Natural killer cell (primary cell): Measurements from ENCODE around the gene FKBP1A. TPM values are rescaled to one million over a fixed set of nuclear protein-coding genes. Genes with fewer than 3 reads are reported as not detected.

Source experiments
- ATAC-seq, 3 donors: fragments of 150-1000 bp in 2 of 3; fragments of 200-7000 bp in 1 of 3; cut with Tn5 transposase; 1 replicate in 1 of 3; 2 replicates in 2 of 3; pipeline ENCODE4 v1.10.0; 2021; ENCODE audit warnings: mild to moderate bottlenecking in 2 of 3, moderate library complexity in 2 of 3
- DNase-seq, 2 donors: peaks; one replicate each; pipeline versions ENCODE4 v3.0.0 to v3.0.0-alpha.2; 2013 to 2021; ENCODE audit warnings: mixed read lengths in 1 of 2
- H3K27ac ChIP-seq: one replicate; pipeline ENCODE4 v1.5.1; 2013; ENCODE audit warnings: mild to moderate bottlenecking, low read length
- H3K27me3 ChIP-seq: one replicate; pipeline ENCODE4 v1.6.1; 2013; ENCODE audit warnings: low read length; ENCODE audit not compliant: control insufficient read depth, insufficient read depth
- H3K36me3 ChIP-seq: one replicate; pipeline ENCODE4 v1.6.1; 2013; ENCODE audit warnings: low read length; ENCODE audit not compliant: control insufficient read depth, insufficient read depth
- H3K4me1 ChIP-seq: one replicate; pipeline ENCODE4 v1.6.1; 2013; ENCODE audit warnings: low read length; ENCODE audit not compliant: control insufficient read depth, insufficient read depth
- H3K4me3 ChIP-seq: one replicate; pipeline ENCODE4 v1.5.1; 2013; ENCODE audit warnings: low read length
- H3K9me3 ChIP-seq: one replicate; pipeline ENCODE4 v1.6.1; 2013; ENCODE audit warnings: low read length; ENCODE audit not compliant: control insufficient read depth, insufficient read depth
- H3K27ac Mint-ChIP-seq, 2 donors: one replicate each; pipeline ENCODE4 v1.8.0; 2022; ENCODE audit warnings: mild to moderate bottlenecking in 2 of 2, mixed read lengths in 2 of 2, moderate library complexity in 1 of 2
- H3K27me3 Mint-ChIP-seq, 2 donors: one replicate each; pipeline ENCODE4 v1.8.0; 2022; ENCODE audit warnings: low read depth in 2 of 2, mixed read lengths in 2 of 2
- H3K36me3 Mint-ChIP-seq: one replicate; pipeline ENCODE4 v1.8.0; 2022; ENCODE audit warnings: mixed read lengths
- H3K4me1 Mint-ChIP-seq, 2 donors: one replicate each; pipeline ENCODE4 v1.8.0; 2022; ENCODE audit warnings: mixed read lengths in 2 of 2
- H3K4me3 Mint-ChIP-seq: one replicate; pipeline ENCODE4 v1.8.0; 2022; ENCODE audit warnings: mild to moderate bottlenecking, moderate library complexity, mixed read lengths
- H3K9me3 Mint-ChIP-seq, 2 donors: one replicate each; pipeline ENCODE4 v1.8.0; 2022; ENCODE audit warnings: mixed read lengths in 2 of 2
- WGBS: methylation state at CpG from one replicate; pipeline ENCODE4 v1.1.7; 2013; ENCODE audit warnings: missing lambda C conversion rate; ENCODE audit not compliant: insufficient coverage; 5-methylcytosine and 5-hydroxymethylcytosine counted together
- intact Hi-C: fragments of 100-400 bp; cut with micrococcal nuclease; formaldehyde crosslinking; loops from one replicate; pipeline ENCODE4 v1.14.2; 2022
- total RNA-seq, 4 donors: library from RNA; stranded (reverse); fragments of 120-200 nt in 1 of 4; gene quantifications; one replicate each; pipeline versions ENCODE4 v1.2.3 to v1.2.4, GENCODE V29; 2013 to 2022
- TF ChIP-seq, protein P1 (sequence below): fragments of 200-600 bp; IDR thresholded peaks from one replicate; pipeline ENCODE4 v1.8.0; 2022; ENCODE audit warnings: antibody characterized with exemption

The FKBP1A gene
- total RNA-seq, 3 donors from 2014 or later (not counting 1 experiment from before 2014, with no cell fraction given): 74.6 to 76.4 (median 75.4) TPM

DNA sequence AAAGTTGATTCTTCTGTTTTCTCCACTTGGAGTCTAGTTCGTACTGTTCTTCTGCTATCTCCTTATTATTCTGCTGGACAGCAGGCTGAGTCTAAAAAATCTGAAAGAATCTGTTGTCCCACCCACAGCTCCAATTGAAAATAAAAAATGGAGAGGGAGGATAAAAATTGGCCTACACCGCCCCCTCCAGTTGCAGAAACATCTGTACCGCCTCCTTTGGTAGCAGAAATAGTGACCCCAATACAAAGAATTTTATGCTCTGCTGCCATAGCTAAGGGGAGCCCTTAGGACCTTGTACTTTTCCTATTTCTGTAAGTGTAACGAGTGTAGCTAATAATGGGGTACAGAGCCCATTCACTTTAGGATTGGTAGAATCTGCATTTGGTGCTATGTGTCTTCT is 4.9 kb upstream of the FKBP1A start:
- Histone ChIP-seq H3K27ac (no peak overlapping the region), H3K9me3 (no peaks in the 10 kb centered on the region), H3K4me1 (peaks cover 8% of the 10 kb centered on the region), H3K4me3 (no peak overlapping the region), H3K27me3 (no peaks in the 10 kb centered on the region), H3K36me3 (no peaks in the 10 kb centered on the region)
- TF ChIP-seq, protein P1, sequence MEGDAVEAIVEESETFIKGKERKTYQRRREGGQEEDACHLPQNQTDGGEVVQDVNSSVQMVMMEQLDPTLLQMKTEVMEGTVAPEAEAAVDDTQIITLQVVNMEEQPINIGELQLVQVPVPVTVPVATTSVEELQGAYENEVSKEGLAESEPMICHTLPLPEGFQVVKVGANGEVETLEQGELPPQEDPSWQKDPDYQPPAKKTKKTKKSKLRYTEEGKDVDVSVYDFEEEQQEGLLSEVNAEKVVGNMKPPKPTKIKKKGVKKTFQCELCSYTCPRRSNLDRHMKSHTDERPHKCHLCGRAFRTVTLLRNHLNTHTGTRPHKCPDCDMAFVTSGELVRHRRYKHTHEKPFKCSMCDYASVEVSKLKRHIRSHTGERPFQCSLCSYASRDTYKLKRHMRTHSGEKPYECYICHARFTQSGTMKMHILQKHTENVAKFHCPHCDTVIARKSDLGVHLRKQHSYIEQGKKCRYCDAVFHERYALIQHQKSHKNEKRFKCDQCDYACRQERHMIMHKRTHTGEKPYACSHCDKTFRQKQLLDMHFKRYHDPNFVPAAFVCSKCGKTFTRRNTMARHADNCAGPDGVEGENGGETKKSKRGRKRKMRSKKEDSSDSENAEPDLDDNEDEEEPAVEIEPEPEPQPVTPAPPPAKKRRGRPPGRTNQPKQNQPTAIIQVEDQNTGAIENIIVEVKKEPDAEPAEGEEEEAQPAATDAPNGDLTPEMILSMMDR: no peak
- Mint-ChIP-seq H3K4me1 (peaks cover 11% of the 10 kb centered on the region in 2 donors), H3K27me3 (peaks cover 37 to 72% of the 10 kb centered on the region in 2 donors), H3K4me3 (no peak overlapping the region), H3K9me3 (no peaks in the 10 kb centered on the region), H3K36me3 (peaks cover 9% of the 10 kb centered on the region), H3K27ac (no peak overlapping the region)
- intact Hi-C loops: no loop called here
- 87% methylated on average over 4 of the region's 4 CpGs for WGBS
- ATAC-seq (no peak), DNase-seq (no peak)

DNA sequence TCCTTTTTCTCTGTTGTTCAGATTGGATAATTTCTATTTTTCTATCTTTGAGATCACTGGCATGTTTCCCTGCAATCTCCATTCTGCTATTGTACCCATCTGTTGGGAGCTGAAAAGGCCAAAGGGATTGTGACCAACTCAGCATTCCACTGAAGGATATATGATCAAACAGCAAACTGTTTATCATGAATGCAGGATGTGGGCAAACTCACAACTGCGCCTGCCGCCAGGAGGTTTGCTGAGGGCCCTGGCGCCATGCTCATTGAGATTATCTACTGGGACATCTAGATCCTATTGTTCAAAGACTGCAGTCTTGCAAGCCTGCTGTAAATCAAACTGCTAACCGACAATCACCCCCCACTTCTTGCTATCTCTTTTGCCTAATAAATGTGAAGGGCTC is 3.8 kb upstream of the FKBP1A start:
- ATAC-seq: no peak
- 41% methylated on average over 4 of the region's 4 CpGs for WGBS
- H3K4me1 Mint-ChIP-seq: peaks cover 11 to 15% of the 10 kb centered on the region in 2 donors
- H3K9me3 Mint-ChIP-seq: no peaks in the 10 kb centered on the region
- no peaks in the 10 kb centered on the region for H3K27me3 ChIP-seq
- peaks cover 9% of the 10 kb centered on the region for H3K36me3 Mint-ChIP-seq
- intact Hi-C loops: no loop called here
- H3K4me3 ChIP-seq: no peak overlapping the region
- H3K4me3 Mint-ChIP-seq: no peak overlapping the region
- DNase-seq: no peak
- H3K36me3 ChIP-seq: no peaks in the 10 kb centered on the region
- H3K4me1 ChIP-seq: peaks cover 16% of the 10 kb centered on the region
- H3K27ac Mint-ChIP-seq: no peak overlapping the region
- no peak overlapping the region for H3K27ac ChIP-seq
- TF ChIP-seq, protein P1: no peak
- no peaks in the 10 kb centered on the region for H3K9me3 ChIP-seq
- H3K27me3 Mint-ChIP-seq: peaks cover 28 to 62% of the 10 kb centered on the region in 2 donors

DNA sequence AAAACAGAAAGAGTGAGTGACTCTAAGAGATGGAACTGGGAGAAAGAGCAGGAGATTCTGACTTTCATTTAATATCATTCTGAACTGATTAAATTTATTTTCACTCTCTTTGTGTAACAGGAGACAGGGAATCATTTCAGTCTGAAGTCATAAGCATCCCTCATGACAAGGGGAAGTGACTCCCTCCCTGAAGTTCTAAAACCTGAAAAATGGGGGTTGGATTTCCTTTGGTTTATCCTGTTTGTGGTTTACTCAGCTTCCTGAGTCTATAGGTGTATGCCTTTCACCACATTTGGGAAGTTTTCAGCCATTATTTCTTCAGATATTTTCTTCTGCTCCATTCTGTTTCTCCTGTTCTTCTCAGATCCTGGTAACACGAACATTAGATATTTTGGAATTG is 3.4 kb upstream of the FKBP1A start:
- H3K27me3 ChIP-seq: no peaks in the 10 kb centered on the region
- Mint-ChIP-seq H3K9me3 (no peaks in the 10 kb centered on the region), H3K4me3 (no peak overlapping the region), H3K36me3 (peaks cover 9% of the 10 kb centered on the region), H3K4me1 (peaks cover 11 to 20% of the 10 kb centered on the region in 2 donors), H3K27ac (no peak overlapping the region), H3K27me3 (peaks cover 28 to 58% of the 10 kb centered on the region in 2 donors)
- WGBS: 86% methylated on average over 1 of the region's 1 CpG
- no peak overlapping the region for H3K27ac ChIP-seq
- H3K4me3 ChIP-seq: no peak overlapping the region
- peaks cover 20% of the 10 kb centered on the region for H3K4me1 ChIP-seq
- ATAC-seq: no peak
- no peaks in the 10 kb centered on the region for H3K9me3 ChIP-seq
- TF ChIP-seq, protein P1: no peak
- DNase-seq: no peak
- intact Hi-C loops: no loop called here
- H3K36me3 ChIP-seq: no peaks in the 10 kb centered on the region

DNA sequence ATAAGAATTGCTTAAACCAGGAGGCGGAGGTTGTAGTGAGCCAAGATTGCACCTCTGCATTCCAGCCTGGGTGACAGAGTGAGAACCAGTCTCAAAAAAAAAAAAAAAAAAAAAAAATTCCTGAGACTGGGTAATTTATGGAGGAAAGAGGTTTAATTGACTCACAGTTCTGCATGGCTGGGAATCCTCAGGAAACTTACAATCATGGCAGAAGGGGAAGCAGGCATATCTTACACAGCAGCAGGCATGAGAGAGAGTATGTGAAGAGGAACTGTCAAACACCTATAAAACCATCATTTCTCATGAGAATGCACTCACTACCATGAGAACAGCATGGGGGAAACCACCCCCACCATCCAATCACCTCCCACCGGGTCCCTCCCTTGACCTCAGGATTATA is 1.8 kb upstream of the FKBP1A start:
- peaks cover 33% of the 10 kb centered on the region for H3K4me1 ChIP-seq
- H3K27me3 ChIP-seq: no peaks in the 10 kb centered on the region
- WGBS: 100% methylated on average over 1 of the region's 2 CpGs
- TF ChIP-seq, protein P1: no peak
- Mint-ChIP-seq H3K4me1 (peaks cover 16 to 34% of the 10 kb centered on the region in 2 donors), H3K27me3 (peaks cover 21 to 43% of the 10 kb centered on the region in 2 donors), H3K36me3 (peaks cover 9% of the 10 kb centered on the region), H3K9me3 (no peaks in the 10 kb centered on the region), H3K4me3 (no peak overlapping the region), H3K27ac (no peak overlapping the region)
- no peaks in the 10 kb centered on the region for H3K36me3 ChIP-seq
- H3K9me3 ChIP-seq: no peaks in the 10 kb centered on the region
- ATAC-seq (no peak), DNase-seq (no peak)
- intact Hi-C loops: no loop called here
- no peak overlapping the region for H3K4me3 ChIP-seq
- H3K27ac ChIP-seq: no peak overlapping the region
